Brain microvascular endothelial cell (primary cell): ENCODE measurements around the gene CCR3.

Source experiments
- DNase-seq: peaks from one replicate; pipeline ENCODE4 v3.0.0-alpha.2; 2020
- H3K27ac ChIP-seq: fragments of 250-450 bp; sonication (Bioruptor Pico); 2 replicates; pipeline ENCODE4 v1.5.1; 2020; ENCODE audit warnings: mild to moderate bottlenecking, moderate library complexity
- H3K27me3 ChIP-seq: fragments of 250-450 bp; sonication (Bioruptor Pico); replicated peaks from 2 replicates; pipeline ENCODE4 v1.5.1; 2020; ENCODE audit warnings: mild to moderate bottlenecking
- H3K36me3 ChIP-seq: fragments of 250-450 bp; sonication (Bioruptor Pico); replicated peaks from 2 replicates; pipeline ENCODE4 v1.5.1; 2020; ENCODE audit warnings: mild to moderate bottlenecking
- H3K4me3 ChIP-seq: 2 replicates; pipeline ENCODE4 v1.5.1; 2011; ENCODE audit warnings: low read depth, mild to moderate bottlenecking, control low read depth, low read length, moderate library complexity
- in situ Hi-C: cut with HindIII; loops from 2 replicates; pipeline ENCODE4 v1.10.0; 2017; ENCODE audit warnings: low sequenced_read_pairs, low pct_ligation_motif_present
- TF ChIP-seq, protein P1 (sequence below): IDR thresholded peaks from 2 replicates; pipeline ENCODE4 v1.5.1; 2011; ENCODE audit warnings: low read depth, mild to moderate bottlenecking, moderate library complexity, low read length, control low read depth, inconsistent platforms; ENCODE audit errors: missing control alignments

Gene CCR3

DNA sequence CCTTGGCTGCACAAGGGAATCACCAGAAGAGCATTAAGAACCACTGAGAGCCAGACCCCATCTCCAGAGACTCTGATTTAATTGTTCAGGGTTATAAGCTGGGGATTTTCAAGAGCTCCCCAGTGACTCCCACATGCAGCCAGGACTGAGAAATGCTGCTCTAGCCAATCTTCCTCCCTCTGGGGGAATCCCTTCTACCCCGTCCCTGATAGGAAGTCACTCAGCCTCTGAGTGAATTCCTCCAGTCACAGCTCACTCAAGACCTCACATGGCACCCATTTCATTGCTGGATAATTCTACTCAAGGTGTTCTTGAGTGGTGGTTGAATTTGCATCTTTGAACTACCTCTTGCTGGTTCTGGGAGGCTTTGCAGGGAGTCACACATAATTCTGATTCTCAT, 10.7 kb downstream of the CCR3 start:
- no peak for DNase-seq
- no peak overlapping the region for H3K4me3 ChIP-seq
- TF ChIP-seq, protein P1, sequence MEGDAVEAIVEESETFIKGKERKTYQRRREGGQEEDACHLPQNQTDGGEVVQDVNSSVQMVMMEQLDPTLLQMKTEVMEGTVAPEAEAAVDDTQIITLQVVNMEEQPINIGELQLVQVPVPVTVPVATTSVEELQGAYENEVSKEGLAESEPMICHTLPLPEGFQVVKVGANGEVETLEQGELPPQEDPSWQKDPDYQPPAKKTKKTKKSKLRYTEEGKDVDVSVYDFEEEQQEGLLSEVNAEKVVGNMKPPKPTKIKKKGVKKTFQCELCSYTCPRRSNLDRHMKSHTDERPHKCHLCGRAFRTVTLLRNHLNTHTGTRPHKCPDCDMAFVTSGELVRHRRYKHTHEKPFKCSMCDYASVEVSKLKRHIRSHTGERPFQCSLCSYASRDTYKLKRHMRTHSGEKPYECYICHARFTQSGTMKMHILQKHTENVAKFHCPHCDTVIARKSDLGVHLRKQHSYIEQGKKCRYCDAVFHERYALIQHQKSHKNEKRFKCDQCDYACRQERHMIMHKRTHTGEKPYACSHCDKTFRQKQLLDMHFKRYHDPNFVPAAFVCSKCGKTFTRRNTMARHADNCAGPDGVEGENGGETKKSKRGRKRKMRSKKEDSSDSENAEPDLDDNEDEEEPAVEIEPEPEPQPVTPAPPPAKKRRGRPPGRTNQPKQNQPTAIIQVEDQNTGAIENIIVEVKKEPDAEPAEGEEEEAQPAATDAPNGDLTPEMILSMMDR: no peak
- in situ Hi-C loops: no loop called here
- H3K36me3 ChIP-seq: no peaks in the 10 kb centered on the region
- peaks cover 3% of the 10 kb centered on the region for H3K27me3 ChIP-seq
- H3K27ac ChIP-seq: no peak overlapping the region

DNA sequence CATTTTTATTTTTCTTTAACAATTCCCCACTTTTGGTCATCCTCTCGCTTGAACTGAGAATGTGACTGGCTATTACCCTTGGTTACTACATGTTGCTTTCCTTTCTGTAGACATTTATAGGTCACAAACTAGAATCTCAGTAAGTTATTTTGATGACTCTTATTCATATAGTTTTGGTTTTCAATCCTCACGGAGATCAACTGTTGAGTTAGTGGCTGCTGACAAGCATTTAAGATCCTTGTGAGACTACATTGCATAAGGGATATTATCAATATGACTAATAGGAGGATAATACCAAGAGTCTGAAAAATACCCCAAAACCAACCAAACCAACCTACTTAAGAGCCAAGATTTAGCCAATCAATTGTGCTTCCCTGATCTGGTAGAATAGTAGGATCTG, 16.3 kb downstream of the CCR3 start:
- in situ Hi-C loops: no loop called here
- no peak overlapping the region for H3K27ac ChIP-seq
- no peaks in the 10 kb centered on the region for H3K27me3 ChIP-seq
- TF ChIP-seq, protein P1: no peak
- no peak overlapping the region for H3K4me3 ChIP-seq
- DNase-seq: no peak
- no peaks in the 10 kb centered on the region for H3K36me3 ChIP-seq

DNA sequence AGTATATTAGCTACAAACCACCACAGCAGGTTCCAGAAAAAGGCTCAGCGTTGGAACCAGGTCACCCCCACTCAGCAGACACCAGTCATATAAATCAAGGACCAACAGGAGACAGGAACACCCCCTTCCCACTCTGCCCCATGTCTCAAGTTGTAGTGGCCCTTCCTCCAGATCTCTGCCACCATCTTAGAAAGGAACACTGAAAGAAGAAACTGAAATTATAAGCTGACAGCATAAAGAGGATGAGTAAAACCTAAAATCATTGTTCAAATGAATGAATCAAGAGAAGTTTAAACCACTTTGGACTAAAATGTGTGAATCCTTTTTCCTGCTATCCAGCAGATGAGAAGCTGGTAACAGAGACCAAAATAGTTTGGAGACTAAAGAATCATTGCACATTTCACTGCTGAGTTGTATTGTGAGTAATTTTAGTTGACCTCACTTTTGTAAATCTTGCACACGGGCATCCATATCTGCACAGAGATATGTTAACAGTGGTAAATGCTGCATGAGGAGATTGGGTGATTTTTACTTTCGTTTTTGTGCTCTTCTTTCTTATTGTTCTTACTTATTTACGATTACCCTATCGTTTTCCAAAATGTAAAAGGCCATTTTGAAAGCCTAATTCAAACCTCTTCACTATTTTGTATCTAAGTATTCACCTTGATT, 19.8 kb downstream of the CCR3 start:
- in situ Hi-C loops: no loop called here
- Histone ChIP-seq H3K27me3 (no peaks in the 10 kb centered on the region), H3K4me3 (no peak overlapping the region), H3K27ac (no peak overlapping the region), H3K36me3 (no peaks in the 10 kb centered on the region)
- no peak for DNase-seq
- TF ChIP-seq, protein P1: no peak

DNA sequence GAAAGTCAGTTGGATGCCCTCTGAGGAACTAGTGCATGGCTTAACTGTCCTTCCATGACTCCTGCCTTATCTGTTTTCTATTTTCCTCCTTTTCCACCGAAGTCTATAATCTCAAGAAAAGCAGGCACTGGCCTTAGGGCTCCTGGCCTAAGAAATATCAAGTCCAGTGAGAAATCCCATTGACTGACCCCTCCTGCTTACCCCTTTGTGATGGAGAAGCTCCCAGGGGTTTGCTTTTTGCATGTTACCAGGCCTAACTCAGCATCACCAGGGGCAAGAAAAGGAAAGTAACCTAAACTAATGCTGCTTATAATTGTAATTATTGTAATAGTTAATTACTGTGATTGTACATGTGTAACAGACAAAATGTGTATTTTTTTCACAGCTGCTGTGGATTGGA, 21.7 kb downstream of the CCR3 start:
- H3K4me3 ChIP-seq: no peak overlapping the region
- in situ Hi-C loops: no loop called here
- TF ChIP-seq, protein P1: no peak
- no peak for DNase-seq
- H3K36me3 ChIP-seq: no peaks in the 10 kb centered on the region
- no peaks in the 10 kb centered on the region for H3K27me3 ChIP-seq
- no peak overlapping the region for H3K27ac ChIP-seq

DNA sequence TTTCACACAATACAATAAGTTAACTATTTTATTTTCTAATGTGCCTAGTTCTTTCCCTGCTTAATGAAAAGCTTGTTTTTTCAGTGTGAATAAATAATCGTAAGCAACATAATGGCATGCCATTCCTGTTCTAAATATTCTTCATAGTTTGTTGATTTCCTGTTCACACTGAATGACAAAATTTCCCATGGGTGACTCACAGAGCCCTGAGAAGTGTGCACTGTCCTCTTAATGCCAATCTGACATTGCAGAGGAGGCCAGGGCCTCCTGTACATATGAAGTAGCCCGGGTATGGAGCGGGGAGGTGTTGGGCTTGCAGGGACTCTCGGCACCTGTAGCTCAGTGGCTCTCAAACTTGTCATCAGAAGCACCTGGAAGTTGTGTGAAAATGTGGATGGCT, 24.3 kb downstream of the CCR3 start:
- no peaks in the 10 kb centered on the region for H3K27me3 ChIP-seq
- no peak for DNase-seq
- no peak overlapping the region for H3K27ac ChIP-seq
- no peak overlapping the region for H3K4me3 ChIP-seq
- TF ChIP-seq, protein P1: no peak
- no peaks in the 10 kb centered on the region for H3K36me3 ChIP-seq
- in situ Hi-C loops: no loop called here

DNA sequence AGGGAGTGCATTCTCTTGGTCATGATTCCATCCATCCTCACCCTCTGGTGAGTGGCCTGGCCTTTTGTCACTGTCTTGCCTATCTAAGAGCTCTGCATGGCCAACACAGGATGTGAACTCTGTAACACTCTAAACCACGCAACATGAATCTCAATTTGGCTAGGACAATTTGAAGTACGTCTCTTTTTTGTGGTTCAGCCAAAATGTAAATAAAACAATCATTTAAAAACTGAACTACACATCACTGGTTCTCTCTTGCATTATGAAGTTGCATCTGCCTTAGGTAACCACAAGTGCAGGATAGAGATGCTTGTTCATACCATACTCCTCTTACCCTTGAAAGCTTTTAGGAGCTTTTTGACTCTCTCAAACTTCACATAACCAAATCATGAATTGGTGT, 27.3 kb downstream of the CCR3 start:
- no peak overlapping the region for H3K4me3 ChIP-seq
- no peak for DNase-seq
- in situ Hi-C loops: no loop called here
- H3K27ac ChIP-seq: no peak overlapping the region
- H3K27me3 ChIP-seq: no peaks in the 10 kb centered on the region
- no peaks in the 10 kb centered on the region for H3K36me3 ChIP-seq
- TF ChIP-seq, protein P1: no peak
